A673 (cell line): ENCODE results near the gene UNC13D. TPM values are rescaled to one million over a fixed set of nuclear protein-coding genes. Genes with fewer than 3 reads are reported as not detected.

ENCODE experiments used
- BruUV-seq: library from RNA; stranded (reverse); fragments of 400-500 nt; replicated peaks from 2 replicates; lab custom pipeline; 2021; lab: Mats Ljungman, UMichigan
- CTCF ChIA-PET: fragments of 300-600 bp; sonication (Branson Sonifier 250); formaldehyde crosslinking; loops from one replicate; lab custom pipeline; 2022; ENCODE audit warnings: antibody characterized with exemption; lab: Charles Lee
- POLR2A ChIA-PET: fragments of 300-600 bp; sonication (Branson Sonifier 250); formaldehyde crosslinking; loops from one replicate; lab custom pipeline; 2022; ENCODE audit warnings: antibody characterized with exemption; ENCODE audit not compliant: low non-redundant PET; lab: Charles Lee
- DNase-seq: peaks from one replicate; pipeline ENCODE4 v3.0.0-alpha.2; 2015; ENCODE audit warnings: low spot score
- H3K27ac ChIP-seq: fragments of 200-600 bp; sonication (generic); 2 replicates; pipeline ENCODE4 v1.5.1; 2016; ENCODE audit warnings: mixed run types, low read depth, mild to moderate bottlenecking, mixed read lengths, antibody characterized with exemption, low read length; ENCODE audit not compliant: poor library complexity, severe bottlenecking
- H3K27me3 ChIP-seq: fragments of 200-600 bp; sonication (generic); replicated peaks from 2 replicates; pipeline ENCODE4 v1.6.1; 2017; ENCODE audit warnings: mixed run types, low read depth, mild to moderate bottlenecking, mixed read lengths, antibody characterized with exemption, low read length; ENCODE audit not compliant: insufficient read depth, poor library complexity
- H3K36me3 ChIP-seq: fragments of 200-600 bp; sonication (generic); 2 replicates; pipeline ENCODE4 v1.6.1; 2016; ENCODE audit warnings: mixed run types, mild to moderate bottlenecking, mixed read lengths, antibody characterized with exemption, low read length; ENCODE audit not compliant: insufficient read depth, poor library complexity, severe bottlenecking
- H3K4me1 ChIP-seq: fragments of 200-600 bp; sonication (generic); 2 replicates; pipeline ENCODE4 v1.6.1; 2017; ENCODE audit warnings: mixed run types, mild to moderate bottlenecking, mixed read lengths, antibody characterized with exemption, low read length; ENCODE audit not compliant: insufficient read depth, poor library complexity, severe bottlenecking
- H3K4me3 ChIP-seq: fragments of 200-600 bp; sonication (generic); 2 replicates; pipeline ENCODE4 v1.5.1; 2016; ENCODE audit warnings: low read depth, mixed run types, mild to moderate bottlenecking, mixed read lengths, low read length; ENCODE audit not compliant: poor library complexity, severe bottlenecking
- H3K9me3 ChIP-seq: fragments of 200-600 bp; sonication (generic); 2 replicates; pipeline ENCODE4 v1.6.1; 2016; ENCODE audit warnings: mixed run types, low read depth, mild to moderate bottlenecking, mixed read lengths, antibody characterized with exemption, low read length; ENCODE audit not compliant: poor library complexity, severe bottlenecking
- CTCF ChIP-seq: fragments of 300-800, 200-600 bp; sonication (generic); conservative IDR thresholded peaks from 2 replicates; pipeline ENCODE4 v1.5.1; 2017; ENCODE audit warnings: low read depth, mild to moderate bottlenecking, antibody characterized with exemption, low read length, moderate library complexity, mixed read lengths
- EZH2 ChIP-seq: fragments of 200-600 bp; sonication (generic); IDR thresholded peaks from 2 replicates; pipeline ENCODE4 v1.6.1; 2017; ENCODE audit warnings: borderline replicate concordance, low read depth, mild to moderate bottlenecking, mixed read lengths, antibody characterized with exemption, low read length; ENCODE audit not compliant: poor library complexity, severe bottlenecking
- intact Hi-C: fragments of 100-400 bp; cut with micrococcal nuclease; formaldehyde crosslinking; loops from one replicate; pipeline ENCODE4 v1.10.0; 2022; ENCODE audit not compliant: unreplicated experiment
- total RNA-seq: library from RNA; stranded (reverse); gene quantifications from 2 replicates; pipeline ENCODE4 v1.2.3, GENCODE V29; 2021

The UNC13D gene
- total RNA-seq, 1 experiment from 2014 or later: 0.37 TPM

DNA sequence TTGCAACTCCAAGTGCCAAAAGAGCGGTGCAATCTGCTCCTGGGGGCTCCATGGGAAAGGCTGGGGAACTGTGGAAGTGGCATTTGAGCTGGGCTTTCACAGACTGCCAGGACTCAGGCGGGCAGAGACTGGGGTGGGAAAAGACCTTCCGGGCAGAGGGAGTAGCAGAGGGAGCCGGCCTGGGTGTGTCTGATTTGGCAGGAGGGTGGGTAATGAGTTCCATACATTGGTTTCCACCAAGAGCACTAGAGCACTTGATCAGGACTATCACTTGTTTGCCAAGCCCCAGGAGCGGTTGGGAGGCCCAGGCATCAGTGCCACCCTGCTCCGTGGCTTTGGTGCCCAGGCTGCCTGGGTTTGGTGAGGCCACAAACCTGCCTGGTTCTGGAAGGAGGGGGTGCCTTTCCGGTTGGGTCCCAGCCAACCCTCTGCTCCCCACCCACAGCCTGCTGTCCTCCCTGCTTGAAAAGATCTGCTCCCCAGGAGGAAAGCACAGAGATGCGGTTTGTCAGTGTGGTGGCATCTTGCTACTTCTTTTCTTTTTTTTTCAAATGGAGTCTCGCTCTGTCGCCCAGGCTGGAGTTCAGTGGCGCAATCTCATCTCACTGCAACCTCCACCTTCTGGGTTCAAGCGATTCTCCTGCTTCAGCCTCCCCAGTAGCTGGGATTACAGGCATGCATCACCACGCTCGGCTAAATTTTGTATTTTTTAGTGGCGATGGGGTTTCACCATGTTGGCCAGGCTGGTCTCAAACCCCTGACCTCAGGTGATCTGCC, 37.7 kb upstream of the UNC13D start:
- ChIA-PET POLR2A (interaction anchor here (0.6 kb wide), 1 partner anchor 23 kb away, joined by 5 read pairs; the partner anchor contains the start of gene MRPL38), CTCF (no interaction called here)
- Histone ChIP-seq H3K4me1 (peaks cover 8% of the 10 kb centered on the region), H3K36me3 (no peaks in the 10 kb centered on the region), H3K27ac (no peak overlapping the region), H3K27me3 (peaks cover 13% of the 10 kb centered on the region), H3K9me3 (no peaks in the 10 kb centered on the region), H3K4me3 (no peak overlapping the region)
- intact Hi-C loops: no loop called here
- no peak for TF ChIP-seq EZH2
- no peak for TF ChIP-seq CTCF
- no TSS peak for BruUV-seq
- DNase-seq: no peak

- TF ChIP-seq CTCF: no peak
- TF ChIP-seq EZH2: no peak
- intact Hi-C loops: no loop called here
- Histone ChIP-seq H3K27me3 (peaks cover 13% of the 10 kb centered on the region), H3K4me3 (no peak overlapping the region), H3K4me1 (peaks cover 16% of the 10 kb centered on the region), H3K9me3 (no peaks in the 10 kb centered on the region), H3K27ac (no peak overlapping the region), H3K36me3 (no peaks in the 10 kb centered on the region)
- DNase-seq: no peak
- BruUV-seq: no TSS peak
- ChIA-PET CTCF (no interaction called here), POLR2A (no interaction called here)
Measured at GRCh38 chr17:75880266-75880665, 36.1 kb upstream of the UNC13D start.

- H3K27ac ChIP-seq: no peak within 1 kb of the TSS
- DNase-seq: peak; percentile 47
- intact Hi-C loops: no loop called here
Measured at GRCh38 chr17:75878174-75878998, 34.2 kb upstream of the UNC13D start, which contains the start of gene TRIM47. TRIM47 (minus strand) TSS chr17:75878581; CDS start chr17:75878548, 33 bp downstream.

More at GRCh38 chr17:75878174-75878998, 34.2 kb upstream of the UNC13D start, which contains the start of gene TRIM47:
- BruUV-seq: no TSS peak
- TF ChIP-seq CTCF: no peak
- no peak for TF ChIP-seq EZH2
- Histone ChIP-seq H3K27me3 (peaks cover 13% of the 10 kb centered on the region), H3K4me1 (peaks cover 16% of the 10 kb centered on the region), H3K4me3 (peak within 1 kb of the TSS; percentile 39), H3K36me3 (no peaks in the 10 kb centered on the region), H3K9me3 (no peaks in the 10 kb centered on the region)
- CTCF ChIA-PET: interaction anchor here (1.2 kb wide), 1 partner anchor 125 kb away, joined by 3 read pairs; no protein-coding TSS in a partner anchor
- POLR2A ChIA-PET: no interaction called here
